GM18508 (cell line): Measurements from ENCODE around the gene CC2D2B.
"Not testable (repeated sequence)": the region's sequence is repeated elsewhere in the genome, so short reads cannot be mapped to it uniquely, and the experiment has no call there.

Source experiments
- ATAC-seq: cut with Tn5 transposase; IDR thresholded peaks from one replicate; pipeline ENCODE4 v1.9.1; 2021; ENCODE audit warnings: moderate number of reproducible peaks; ENCODE audit not compliant: insufficient read depth, unreplicated experiment

Gene CC2D2B

GRCh38 chr10:95907456-95908253 lies at the start of gene CC2D2B:
Gene CC2D2B (plus strand): TSS chr10:95907975. CDS start chr10:95911324, 3,349 bp downstream.
- no peak for ATAC-seq

GRCh38 chr10:95860166-95860940 lies 47.4 kb upstream of the CC2D2B start:
- ATAC-seq, result no peak

- no peak for ATAC-seq
Observed at GRCh38 chr10:95861386-95861785, 46.4 kb upstream of the CC2D2B start.

GRCh38 chr10:95864906-95865813 lies 42.6 kb upstream of the CC2D2B start:
- no peak for ATAC-seq

DNA sequence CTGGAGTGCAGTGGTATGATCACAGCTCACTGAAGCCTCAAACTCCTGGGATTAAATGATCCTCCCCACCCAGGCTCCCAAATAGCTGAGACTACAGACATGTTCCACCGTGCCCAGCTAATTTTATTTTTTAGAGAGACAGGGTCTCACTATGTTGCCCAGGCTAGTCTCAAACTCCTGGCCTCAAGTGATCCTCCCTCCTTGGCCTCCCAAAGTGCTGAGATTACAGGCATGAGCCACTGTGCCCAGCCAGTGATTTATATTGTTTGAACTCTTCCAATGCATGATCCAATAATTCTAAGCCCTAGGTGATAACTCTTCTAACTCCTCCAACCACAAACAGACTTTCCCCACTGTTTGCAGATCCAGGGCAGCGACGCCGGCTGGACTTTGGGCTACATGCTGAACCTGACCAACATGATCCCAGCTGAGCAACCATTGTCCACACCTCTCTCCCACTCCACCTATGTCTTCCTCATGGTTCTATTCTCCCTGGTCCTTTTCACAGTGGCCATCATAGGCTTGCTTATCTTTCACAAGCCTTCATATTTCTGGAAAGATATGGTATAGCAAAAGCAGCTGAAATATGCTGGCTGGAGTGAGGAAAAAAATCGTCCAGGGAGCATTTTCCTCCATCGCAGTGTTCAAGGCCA lies 41.8 kb upstream of the CC2D2B start:
- ATAC-seq, result no peak

DNA sequence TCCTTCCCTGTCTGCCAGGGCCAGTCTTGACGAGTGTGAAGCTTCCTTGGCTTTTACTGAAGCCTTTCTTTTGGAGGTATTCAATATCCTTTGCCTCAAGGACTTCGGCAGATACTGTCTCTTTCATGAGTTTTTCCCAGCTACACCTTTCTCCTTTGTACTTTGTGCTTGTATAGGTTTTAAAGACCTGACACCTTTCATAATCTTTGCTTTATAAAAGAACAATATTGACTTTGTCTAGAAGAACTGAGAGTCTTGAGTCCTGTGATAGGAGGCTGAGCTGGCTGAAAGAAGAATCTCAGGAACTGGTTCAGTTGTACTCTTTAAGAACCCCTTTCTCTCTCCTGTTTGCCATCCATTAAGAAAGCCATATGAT lies 41.3 kb upstream of the CC2D2B start:
- no peak for ATAC-seq

- no peak for ATAC-seq
Observed at GRCh38 chr10:95867866-95868265, 39.9 kb upstream of the CC2D2B start.

DNA sequence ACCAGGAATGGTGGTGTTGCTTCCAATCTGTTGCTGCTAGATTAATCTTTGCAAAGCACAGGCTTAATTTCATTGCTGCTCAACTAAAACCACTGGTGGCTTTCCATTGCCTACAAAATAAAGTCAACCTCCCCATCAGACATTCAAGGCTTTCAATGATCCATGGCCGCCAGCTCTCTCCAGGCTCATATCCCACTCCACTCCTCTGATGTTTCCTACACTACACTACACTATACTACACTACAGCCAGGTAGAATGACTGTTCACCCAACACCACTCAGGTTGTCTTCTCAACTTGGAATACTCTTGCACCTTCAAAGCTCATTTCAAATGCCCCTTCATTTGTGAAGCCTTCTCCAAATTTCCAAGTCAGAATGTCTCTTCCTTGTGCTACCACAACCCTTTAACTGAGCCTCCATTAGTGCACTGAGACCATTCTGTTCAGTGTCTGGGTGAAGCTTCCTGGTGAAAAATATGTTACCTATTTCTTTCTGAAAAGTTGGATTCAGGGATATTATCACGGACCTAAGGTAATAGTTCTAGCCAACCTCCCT lies 35.5 kb upstream of the CC2D2B start:
- ATAC-seq, result no peak

DNA sequence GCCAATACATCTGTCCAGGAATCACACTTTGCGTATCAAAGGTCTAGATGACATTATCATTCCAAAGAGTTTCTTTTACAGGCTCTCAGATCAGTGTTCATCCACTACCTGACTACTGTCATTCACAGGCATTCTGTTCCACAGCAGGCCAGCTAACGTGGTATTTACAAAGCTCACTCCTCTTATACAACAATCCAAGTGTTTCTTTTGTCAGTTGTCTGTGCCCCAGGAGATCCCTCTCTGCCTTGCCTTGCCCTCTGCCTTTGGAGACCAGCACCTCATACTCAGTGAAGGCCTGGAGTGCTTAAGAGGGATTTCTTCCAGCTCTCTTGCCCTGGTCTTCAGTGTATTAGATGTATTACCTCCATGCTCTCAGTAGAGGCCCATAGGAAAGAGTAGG lies 34.6 kb upstream of the CC2D2B start:
- ATAC-seq, result no peak

- ATAC-seq, result no peak
Observed at GRCh38 chr10:95873651-95874050, 34.1 kb upstream of the CC2D2B start.

GRCh38 chr10:95874783-95875182 lies 33.0 kb upstream of the CC2D2B start:
- not testable (repeated sequence) for ATAC-seq

GRCh38 chr10:95876756-95877155 lies 31.0 kb upstream of the CC2D2B start:
- ATAC-seq, result no peak

- ATAC-seq, result no peak
Observed at GRCh38 chr10:95877881-95878280, 29.9 kb upstream of the CC2D2B start.

DNA sequence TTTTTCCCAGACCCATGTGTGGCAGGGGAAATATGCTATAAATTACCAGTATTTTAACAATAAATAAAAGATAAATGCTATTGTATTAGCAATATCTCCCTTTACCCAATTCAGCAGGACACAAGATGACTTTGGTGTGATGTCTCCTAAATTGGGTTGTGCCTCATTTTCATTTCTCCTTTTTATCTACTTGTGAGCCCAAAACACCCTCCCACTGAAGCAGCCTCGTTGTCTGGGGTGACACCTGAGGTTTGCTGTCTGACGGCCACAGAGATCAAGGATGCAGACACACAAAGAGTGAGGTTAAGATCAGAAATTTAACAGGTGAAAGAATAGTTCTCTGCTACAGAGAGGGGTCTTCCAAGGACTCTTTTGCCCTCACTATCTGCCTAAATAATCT lies 27.1 kb upstream of the CC2D2B start:
- ATAC-seq, result no peak

DNA sequence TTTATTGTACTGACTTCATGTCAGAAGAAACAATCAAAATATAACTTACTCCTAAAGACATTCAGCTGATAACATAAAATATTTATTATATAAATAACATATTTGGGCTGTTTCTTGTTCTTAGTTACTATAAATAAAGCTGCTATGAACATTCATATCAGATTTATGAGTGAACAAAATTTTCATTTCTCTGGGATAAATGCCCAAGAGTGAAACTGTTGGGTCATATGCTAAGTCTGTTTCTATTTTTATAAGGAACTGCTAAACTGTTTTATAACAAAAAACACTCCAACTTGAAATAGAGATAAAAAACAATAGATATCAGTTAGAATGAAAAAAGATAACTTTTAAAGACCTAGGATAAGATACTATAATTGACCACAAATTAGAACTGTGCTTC lies 26.5 kb upstream of the CC2D2B start:
- ATAC-seq, result no peak

DNA sequence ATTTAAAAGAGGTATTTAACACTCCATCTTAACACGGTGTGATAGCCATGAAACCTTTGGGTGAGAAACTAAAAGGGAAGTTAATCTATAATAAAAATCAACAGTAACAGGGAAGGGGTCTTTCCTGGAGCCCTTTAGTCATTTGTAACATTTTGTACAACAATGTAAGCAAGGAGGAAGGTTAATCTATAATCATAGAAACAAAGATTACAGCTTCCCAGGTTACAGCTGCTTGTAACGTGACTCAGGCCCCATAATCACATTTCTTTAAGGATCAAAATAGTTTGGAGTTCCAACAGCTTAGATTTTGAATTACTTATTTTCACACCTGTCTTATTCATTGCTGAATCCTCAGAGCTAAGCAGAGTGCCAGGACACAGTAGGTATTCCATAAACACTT lies 17.9 kb upstream of the CC2D2B start:
- no peak for ATAC-seq

GRCh38 chr10:95896071-95896850 lies 11.5 kb upstream of the CC2D2B start:
- ATAC-seq, result no peak

DNA sequence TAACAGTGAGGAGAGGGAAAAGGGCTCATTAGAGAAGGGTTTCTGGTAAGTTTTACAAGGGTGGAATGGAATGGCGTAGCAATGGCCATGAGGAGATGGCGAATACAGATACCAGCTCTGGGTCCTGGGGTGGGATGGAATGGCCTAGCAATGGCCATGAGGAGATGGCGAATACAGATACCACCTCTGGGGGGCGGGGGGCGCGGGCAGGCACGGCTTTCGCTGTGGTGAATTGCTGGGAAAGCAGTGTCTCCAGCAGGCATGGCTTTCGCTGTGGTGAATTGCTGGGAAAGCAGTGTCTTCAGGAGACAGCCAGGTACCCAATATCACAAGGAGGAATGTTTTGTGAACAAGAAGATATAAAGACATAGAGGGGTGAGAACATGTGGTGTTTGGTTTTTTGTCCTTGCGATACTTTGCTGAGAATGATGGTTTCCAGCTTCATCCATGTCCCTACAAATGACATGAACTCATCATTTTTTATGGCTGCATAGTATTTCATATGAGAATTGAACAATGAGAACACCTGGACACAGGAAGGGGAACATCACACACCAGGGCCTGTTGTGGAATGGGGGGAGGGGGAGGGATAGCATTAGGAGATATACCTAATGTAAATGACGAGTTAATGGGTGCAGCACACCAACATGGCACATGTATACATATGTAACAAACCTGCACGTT lies 1.7 kb upstream of the CC2D2B start:
- ATAC-seq, result not testable (repeated sequence)
